Lower leg skin (tissue), 4 donors: ENCODE data around the gene SOCS7. TPM values are rescaled to one million over a fixed set of nuclear protein-coding genes. Genes with fewer than 3 reads are reported as not detected.

ENCODE experiments used
- DNase-seq, 2 donors: peaks; one replicate each; pipeline ENCODE4 v3.0.0-alpha.2; 2019; ENCODE audit warnings: low spot score in 2 of 2
- H3K4me3 ChIP-seq: fragments of 200-600 bp; sonication (generic); 2 replicates; pipeline ENCODE4 v1.5.1; 2017; ENCODE audit warnings: mild to moderate bottlenecking, low read depth; ENCODE audit not compliant: poor library complexity, severe bottlenecking
- POLR2A ChIP-seq, 2 donors: fragments of 450-650 bp; IDR thresholded peaks; one replicate each; pipeline ENCODE4 v1.6.1; 2016 to 2017; ENCODE audit warnings: antibody characterized with exemption in 2 of 2, mild to moderate bottlenecking in 1 of 2, moderate library complexity in 1 of 2
- WGBS, 2 donors: methylation state at CpG; one replicate each; pipeline ENCODE4 v1.1.5; 2018; 5-methylcytosine and 5-hydroxymethylcytosine counted together
- intact Hi-C: fragments of 100-400 bp; cut with DNase I; formaldehyde crosslinking; loops from one replicate; pipeline ENCODE4 v1.15.0; 2023; ENCODE audit warnings: low total_unique reads
- total RNA-seq, 4 donors: library from RNA; depleted of rRNA; stranded (reverse); fragments of >200 nt; gene quantifications; one replicate each; pipeline ENCODE4 v1.1.0, GENCODE V29; 2016
- TF ChIP-seq, protein P1 (sequence below), 3 donors: fragments of 450-650 bp; IDR thresholded peaks; one replicate each; pipeline ENCODE4 v1.5.1; 2016; ENCODE audit warnings: antibody characterized with exemption in 3 of 3, mild to moderate bottlenecking in 3 of 3, moderate library complexity in 2 of 3

Gene SOCS7
- total RNA-seq, 4 donors from 2014 or later, result 14.5 to 19.9 (median 19.3) TPM

DNA sequence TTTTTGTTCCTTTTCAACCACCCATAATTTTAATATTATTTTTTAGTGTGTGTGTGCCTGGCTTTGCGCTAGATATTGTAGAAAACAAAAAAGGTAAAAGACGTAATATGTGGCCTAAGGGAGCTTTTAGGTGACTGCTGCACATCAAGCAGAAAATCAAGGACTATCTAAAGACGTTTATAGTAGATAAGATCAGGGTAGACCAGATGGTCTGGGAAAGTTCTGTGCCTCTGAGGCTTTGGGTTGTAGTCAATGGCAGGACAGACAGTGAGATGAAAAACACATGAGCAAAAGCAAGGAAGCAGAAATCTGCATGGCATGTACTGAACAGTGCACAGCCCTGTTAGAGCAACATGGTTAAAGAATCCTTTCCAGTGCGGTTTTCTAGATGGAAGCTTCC lies 49.8 kb downstream of the SOCS7 start:
- WGBS, 2 donors, result 75 to 76% methylated on average over 4 of the region's 4 CpGs
- no peak for DNase-seq
- intact Hi-C loops, result no loop called here
- TF ChIP-seq POLR2A (IDR thresholded peaks at IDR 0.05), result no peak
- TF ChIP-seq, protein P1, sequence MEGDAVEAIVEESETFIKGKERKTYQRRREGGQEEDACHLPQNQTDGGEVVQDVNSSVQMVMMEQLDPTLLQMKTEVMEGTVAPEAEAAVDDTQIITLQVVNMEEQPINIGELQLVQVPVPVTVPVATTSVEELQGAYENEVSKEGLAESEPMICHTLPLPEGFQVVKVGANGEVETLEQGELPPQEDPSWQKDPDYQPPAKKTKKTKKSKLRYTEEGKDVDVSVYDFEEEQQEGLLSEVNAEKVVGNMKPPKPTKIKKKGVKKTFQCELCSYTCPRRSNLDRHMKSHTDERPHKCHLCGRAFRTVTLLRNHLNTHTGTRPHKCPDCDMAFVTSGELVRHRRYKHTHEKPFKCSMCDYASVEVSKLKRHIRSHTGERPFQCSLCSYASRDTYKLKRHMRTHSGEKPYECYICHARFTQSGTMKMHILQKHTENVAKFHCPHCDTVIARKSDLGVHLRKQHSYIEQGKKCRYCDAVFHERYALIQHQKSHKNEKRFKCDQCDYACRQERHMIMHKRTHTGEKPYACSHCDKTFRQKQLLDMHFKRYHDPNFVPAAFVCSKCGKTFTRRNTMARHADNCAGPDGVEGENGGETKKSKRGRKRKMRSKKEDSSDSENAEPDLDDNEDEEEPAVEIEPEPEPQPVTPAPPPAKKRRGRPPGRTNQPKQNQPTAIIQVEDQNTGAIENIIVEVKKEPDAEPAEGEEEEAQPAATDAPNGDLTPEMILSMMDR (IDR thresholded peaks at IDR 0.05), result no peak
- H3K4me3 ChIP-seq, result no peak overlapping the region

DNA sequence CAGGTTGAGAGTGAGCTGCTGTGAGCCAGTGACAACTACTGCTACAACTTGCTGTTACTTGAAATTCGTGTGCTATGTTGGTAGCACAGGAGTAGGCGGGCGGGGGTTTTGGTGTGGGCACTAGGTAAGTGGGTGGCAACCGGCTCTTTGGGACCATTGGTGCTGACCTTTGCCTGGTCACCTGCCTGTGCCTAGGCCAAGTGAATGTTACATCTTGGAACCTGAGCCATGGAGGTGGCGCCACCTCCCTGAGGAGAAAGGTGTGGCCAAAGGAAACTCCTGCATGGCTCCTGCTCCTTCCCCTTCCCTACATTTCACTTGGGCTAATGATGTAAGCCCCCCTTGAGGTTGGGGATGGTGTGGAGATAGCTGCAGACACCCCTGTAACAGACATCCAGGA lies 51.3 kb downstream of the SOCS7 start:
- 90 to 93% methylated on average over 5 of the region's 5 CpGs for WGBS, 2 donors
- TF ChIP-seq POLR2A (IDR thresholded peaks at IDR 0.05), result no peak
- TF ChIP-seq, protein P1 (IDR thresholded peaks at IDR 0.05), result no peak
- intact Hi-C loops, result no loop called here
- no peak overlapping the region for H3K4me3 ChIP-seq
- DNase-seq, result no peak

DNA sequence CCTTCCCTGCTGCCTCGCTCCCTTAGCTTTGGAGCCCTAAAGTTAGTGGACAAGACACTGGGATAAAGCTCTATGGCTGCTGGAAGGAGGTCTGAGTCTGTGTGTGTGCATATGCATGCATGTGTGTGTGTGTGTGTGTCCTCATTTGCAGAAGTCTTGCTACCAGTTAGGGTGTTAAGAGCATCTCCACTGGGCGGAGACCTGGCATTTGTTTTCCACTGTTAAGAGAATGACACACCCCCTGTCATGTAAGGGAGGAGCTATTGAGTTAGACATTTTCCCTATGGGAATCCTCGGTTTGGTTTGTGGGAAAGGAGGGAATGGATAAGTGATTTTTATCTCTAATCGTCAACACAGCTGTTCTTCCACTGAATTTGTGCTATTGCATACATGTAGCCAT lies 51.8 kb downstream of the SOCS7 start:
- intact Hi-C loops, result no loop called here
- no peak for TF ChIP-seq POLR2A (IDR thresholded peaks at IDR 0.05)
- TF ChIP-seq, protein P1 (IDR thresholded peaks at IDR 0.05), result no peak
- 49 to 61% methylated on average over 4 of the region's 4 CpGs for WGBS, 2 donors
- H3K4me3 ChIP-seq, result no peak overlapping the region
- DNase-seq, result no peak

DNA sequence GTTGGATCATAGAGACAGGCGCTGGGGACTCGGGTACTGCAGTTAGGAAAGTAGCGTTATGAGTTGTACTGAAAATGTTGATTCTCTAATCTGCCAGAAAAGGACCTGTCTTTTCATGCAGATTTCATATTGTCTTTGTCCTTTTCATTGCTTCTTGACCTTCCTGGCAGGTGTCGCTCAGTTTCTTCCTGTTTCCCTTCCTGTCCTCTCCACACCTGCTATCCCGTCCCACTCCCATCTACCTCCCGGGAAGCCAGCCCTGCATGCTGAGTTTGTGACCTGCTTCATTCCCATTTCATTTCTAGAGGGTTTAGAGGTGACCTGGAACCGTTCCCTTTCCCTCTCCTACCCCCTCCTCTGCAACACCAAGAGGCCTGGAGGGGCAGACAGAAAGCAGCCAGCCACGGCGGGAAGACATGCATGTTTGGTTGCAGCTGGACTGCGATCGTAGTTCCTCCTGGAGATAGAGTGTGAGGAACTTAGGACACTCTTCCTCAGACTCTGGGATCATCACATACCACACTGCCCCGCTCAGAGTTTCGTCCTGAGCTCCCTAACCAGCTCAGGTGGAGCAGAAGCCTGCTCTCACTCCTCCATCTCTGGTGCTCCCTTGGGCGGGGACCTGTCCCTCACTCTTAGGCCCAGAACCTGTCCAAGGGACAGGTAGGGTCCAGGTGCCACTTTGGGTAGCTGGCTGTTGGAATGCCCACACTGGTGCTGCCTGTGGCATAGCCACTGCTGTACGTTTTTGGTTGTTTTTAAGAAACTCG lies 52.7 kb downstream of the SOCS7 start:
- TF ChIP-seq POLR2A (IDR thresholded peaks at IDR 0.05), result no peak
- TF ChIP-seq, protein P1 (IDR thresholded peaks at IDR 0.05), result no peak
- intact Hi-C loops, result no loop called here
- H3K4me3 ChIP-seq, result no peak overlapping the region
- no peak for DNase-seq
- 84 to 85% methylated on average over 16 of the region's 16 CpGs for WGBS, 2 donors

DNA sequence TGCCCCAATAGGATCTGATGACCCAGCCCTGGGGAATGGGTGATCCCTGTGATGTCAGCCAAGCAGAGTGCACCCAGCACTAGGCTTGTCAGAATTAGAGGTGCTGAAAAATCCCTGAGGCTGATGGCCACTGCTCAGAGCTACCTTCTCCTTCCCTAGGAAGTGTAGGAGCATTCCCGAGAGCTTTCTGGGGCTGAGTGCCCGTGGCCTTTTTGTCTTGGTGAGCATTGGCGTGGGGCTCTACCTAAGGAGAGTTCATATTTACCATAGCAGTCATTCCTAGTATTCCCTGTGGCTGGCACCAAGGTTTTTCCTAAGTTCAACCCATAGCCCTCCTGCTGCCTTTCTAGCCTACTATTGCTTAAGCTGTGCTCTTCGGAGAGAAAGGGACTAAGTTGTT lies 54.0 kb downstream of the SOCS7 start:
- no peak for TF ChIP-seq POLR2A (IDR thresholded peaks at IDR 0.05)
- TF ChIP-seq, protein P1 (IDR thresholded peaks at IDR 0.05), result no peak
- H3K4me3 ChIP-seq, result no peak overlapping the region
- WGBS, 2 donors, result 88 to 91% methylated on average over 4 of the region's 4 CpGs
- no peak for DNase-seq
- intact Hi-C loops, result no loop called here

DNA sequence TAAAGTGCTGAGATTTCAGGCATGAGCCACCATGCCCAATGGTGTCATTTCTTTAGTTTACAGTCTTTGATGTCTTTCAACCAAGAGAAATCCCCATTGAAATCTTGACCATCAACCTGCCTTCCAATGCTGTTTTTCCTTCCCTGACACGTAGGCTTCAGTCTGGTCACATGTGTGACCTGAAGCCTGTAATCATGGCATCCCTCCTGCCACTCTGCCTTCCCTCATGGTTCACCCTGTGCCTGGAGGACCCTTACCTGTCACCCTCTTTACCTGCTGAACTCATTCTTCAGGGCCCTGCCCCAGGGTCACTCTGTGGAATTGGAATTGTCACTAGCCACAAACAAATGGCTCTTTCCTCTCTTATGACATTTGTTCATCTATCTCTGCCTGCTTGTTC lies 58.6 kb downstream of the SOCS7 start:
- whole genome bisulfite sequencing, 2 donors, result 70 to 78% methylated on average over 1 of the region's 1 CpG

More for the DNA sequence above, 58.6 kb downstream of the SOCS7 start:
- TF ChIP-seq, protein P1 (IDR thresholded peaks at IDR 0.05), result no peak
- TF ChIP-seq POLR2A (IDR thresholded peaks at IDR 0.05), result no peak
- no peak for DNase-seq
- intact Hi-C loops, result no loop called here
- H3K4me3 ChIP-seq, result no peak overlapping the region
